Activated CD4-positive, alpha-beta T cell treated with anti-CD3 and anti-CD28 coated beads, Interleukin-10, Interleukin-2, amounts not matched to agents 100 ng/mL and 50 ng/mL, durations not matched to agents 16 hours and 8 hours (primary cell): ENCODE results near the gene H1-8.
"Not testable (repeated sequence)": the region's sequence is repeated elsewhere in the genome, so short reads cannot be mapped to it uniquely, and the experiment has no call there.

Experiments used
- DNase-seq: peaks from one replicate; pipeline ENCODE4 v3.0.0-alpha.2; 2020

Gene H1-8

GRCh38 chr3:129534428-129535027 lies 8.4 kb upstream of the H1-8 start:
- DNase-seq, result no peak

- no peak for DNase-seq
These were observed 7.9 kb upstream of the H1-8 start for GRCh38 chr3:129535075-129535474.

GRCh38 chr3:129536374-129536667 lies 6.7 kb upstream of the H1-8 start:
- no peak for DNase-seq

DNA sequence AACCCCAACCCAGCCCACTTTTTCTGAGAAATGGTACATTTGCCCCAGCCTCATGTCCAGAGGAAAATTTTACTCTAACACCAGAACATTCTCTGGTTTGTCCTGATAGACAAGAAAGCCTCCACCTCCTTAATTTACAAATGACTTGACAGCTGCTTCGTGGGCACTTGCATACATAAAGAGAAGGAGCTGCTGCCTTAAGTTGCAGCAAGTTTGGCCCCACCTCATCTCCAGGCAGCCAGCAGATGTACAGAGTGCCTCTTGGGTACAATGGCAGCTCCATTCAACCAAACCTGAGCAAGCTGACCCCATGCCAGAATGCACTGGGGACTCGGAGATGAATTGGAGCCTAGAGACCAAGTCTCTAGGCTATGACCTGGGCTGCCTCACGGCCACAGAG lies 6.2 kb upstream of the H1-8 start:
- no peak for DNase-seq

DNA sequence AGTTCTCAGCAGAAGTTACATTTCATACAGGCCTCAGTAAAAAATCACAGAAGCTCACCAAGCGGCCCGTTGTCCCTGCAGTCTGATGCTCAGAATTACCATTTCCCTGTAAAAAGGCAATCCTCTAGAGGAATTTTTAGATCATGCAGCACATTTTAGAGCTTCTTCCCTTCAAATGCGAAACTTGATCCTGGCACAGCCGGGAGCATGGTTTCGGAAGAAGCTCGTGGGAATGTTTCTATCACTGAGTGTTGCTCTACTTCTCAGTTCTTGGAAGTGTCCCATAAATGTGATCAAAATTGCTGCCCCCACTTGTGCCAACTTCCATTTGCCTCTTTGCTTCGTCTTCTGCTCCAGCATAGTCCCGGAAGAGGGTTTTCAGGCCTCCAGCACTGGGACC lies 3.8 kb upstream of the H1-8 start:
- no peak for DNase-seq

GRCh38 chr3:129540776-129541516 lies 2.0 kb upstream of the H1-8 start:
- no peak for DNase-seq

GRCh38 chr3:129542747-129543146 lies 228 bp upstream of the H1-8 start:
- DNase-seq, result no peak

- DNase-seq, result no peak
These were observed 1.0 kb downstream of the H1-8 start for GRCh38 chr3:129543999-129544398.

DNA sequence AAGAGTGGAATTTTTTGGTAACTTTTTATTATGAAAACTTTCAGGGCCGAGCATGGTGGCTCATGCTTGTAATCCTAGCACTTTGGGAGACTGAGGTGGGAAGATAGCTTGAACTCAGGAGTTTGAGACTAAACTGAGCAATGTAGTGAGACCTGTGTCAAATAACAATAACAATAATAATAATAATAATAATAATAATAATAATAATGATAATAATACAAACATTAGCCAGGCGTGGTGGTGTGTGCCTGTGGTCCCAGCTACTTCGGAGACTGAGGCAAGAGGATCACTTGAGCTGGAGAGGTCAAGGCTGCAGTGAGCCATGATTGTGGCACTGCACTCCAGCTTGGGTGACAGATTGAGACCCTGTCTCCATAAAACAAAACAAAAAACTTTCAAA lies 3.0 kb downstream of the H1-8 start:
- DNase-seq, result not testable (repeated sequence)

DNA sequence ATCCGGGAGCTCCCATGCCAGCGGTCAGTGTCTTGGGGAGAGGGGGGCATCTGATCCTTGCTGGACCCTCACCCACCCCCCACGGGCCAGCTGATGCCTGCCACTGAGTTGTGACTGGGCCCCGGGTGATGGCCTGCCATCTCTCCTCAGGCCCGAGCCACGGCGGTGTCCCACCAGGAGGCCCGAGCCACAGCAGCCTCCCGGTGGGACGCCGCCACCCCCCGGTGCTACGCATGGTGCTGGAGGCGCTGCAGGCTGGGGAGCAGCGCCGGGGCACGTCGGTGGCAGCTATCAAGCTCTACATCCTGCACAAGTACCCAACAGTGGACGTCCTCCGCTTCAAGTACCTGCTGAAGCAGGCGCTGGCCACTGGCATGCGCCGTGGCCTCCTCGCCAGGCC lies 4.3 kb downstream of the H1-8 start:
- DNase-seq, result no peak

- no peak for DNase-seq
These were observed 5.4 kb downstream of the H1-8 start for GRCh38 chr3:129548104-129548965.

GRCh38 chr3:129549006-129549800 lies 6.2 kb downstream of the H1-8 start:
- no peak for DNase-seq

DNA sequence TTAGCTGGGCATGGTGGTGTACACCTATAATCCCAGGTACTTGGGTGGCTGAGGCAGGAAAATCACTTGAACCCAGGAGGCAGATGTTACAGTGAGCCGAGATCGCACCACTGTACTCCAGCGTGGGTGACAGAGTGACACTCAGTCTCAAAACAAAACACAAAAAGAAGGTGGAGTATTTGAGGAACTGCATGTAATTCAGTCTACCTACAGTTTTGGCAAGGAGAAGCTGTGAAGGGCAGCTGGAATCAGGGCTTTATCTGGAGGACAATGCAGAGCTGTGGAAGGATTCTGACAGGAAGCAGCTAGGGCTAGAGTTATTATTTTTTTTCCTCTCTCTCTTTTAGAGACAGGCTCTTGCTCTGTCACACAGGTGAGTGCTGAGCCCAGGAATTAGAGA lies 6.8 kb downstream of the H1-8 start:
- DNase-seq, result no peak

DNA sequence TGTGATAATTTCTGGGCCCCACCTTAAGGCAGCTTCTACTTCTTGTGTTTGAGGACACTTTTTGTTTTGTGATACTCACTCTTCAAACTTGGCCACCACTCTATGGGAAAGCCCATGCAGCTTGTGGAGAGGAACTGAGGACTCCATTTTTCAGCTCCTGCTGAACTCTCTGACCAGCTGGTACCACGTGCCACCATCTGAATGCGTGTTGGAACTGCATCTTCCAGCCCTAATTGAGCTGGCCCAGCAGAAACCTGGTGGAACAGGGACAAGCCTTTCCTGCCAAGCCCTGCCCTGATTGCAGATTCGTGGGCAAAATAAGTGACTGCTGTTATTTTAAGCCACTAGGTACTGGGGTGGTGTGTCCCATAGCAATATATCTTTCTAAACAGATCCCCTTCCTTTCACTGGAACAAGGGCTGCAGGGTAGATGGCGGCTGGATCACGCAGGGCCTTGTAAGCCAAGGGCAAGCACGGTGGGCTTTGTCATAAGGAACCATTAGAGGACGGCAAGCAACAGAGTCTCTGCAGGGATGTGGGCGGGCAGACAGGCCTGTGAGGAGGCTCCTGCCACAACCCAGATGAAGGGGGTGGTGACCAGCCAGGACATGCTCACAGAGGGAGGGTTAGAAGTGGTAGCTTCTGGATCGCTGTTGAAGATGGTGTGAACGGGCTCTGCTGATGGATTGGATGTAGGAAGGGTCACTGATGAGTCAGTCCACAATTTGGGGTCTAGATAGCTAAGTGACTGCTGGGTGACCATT lies 9.5 kb downstream of the H1-8 start:
- no peak for DNase-seq

- no peak for DNase-seq
These were observed 10.2 kb downstream of the H1-8 start for GRCh38 chr3:129553171-129553570.

- DNase-seq, result no peak
These were observed 10.7 kb downstream of the H1-8 start for GRCh38 chr3:129553719-129554118.

- DNase-seq, result no peak
These were observed 11.6 kb downstream of the H1-8 start for GRCh38 chr3:129554356-129555152.

DNA sequence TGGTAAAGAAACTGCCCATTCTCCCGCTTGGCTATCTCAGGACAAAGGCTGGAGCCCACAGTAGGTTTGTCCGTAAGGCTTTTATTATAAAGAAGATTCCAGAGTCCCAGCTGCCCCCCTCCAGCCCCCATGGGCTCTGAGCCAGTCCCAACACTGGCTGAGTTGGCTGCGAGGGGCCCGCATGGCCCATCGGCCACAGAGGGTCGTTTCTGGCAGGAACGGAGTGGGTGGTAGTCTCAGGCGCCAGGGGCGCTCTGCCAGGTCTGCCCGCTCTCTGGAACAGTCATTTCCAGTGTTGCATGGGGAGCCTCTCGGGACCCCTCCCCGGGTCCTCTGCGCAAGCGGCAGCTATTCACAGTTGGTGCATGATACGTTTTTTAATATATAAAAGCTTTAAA lies 12.2 kb downstream of the H1-8 start:
- DNase-seq, result no peak

GRCh38 chr3:129555616-129556357 lies 12.8 kb downstream of the H1-8 start:
- DNase-seq, result no peak

GRCh38 chr3:129556358-129556695 lies 13.4 kb downstream of the H1-8 start:
- no peak for DNase-seq
